Transverse colon (tissue), 4 donors: ENCODE measurements around the gene LMTK2. TPM values are rescaled to one million over a fixed set of nuclear protein-coding genes. Genes with fewer than 3 reads are reported as not detected.
A peak's percentile ranks its signal among the peaks of the same experiment; 100 is the strongest.

Source experiments
- DNase-seq: peaks from one replicate; pipeline ENCODE4 v3.0.0-alpha.2; 2019
- H3K27ac ChIP-seq, 4 donors: fragments of 200-600 bp; sonication (generic); 2 replicates each; pipeline ENCODE4 v1.5.1; 2016 to 2018; ENCODE audit warnings: inconsistent platforms in 4 of 4
- H3K27me3 ChIP-seq: fragments of 200-600 bp; sonication (generic); 2 replicates; pipeline ENCODE4 v1.5.1; 2017; ENCODE audit warnings: inconsistent platforms
- H3K36me3 ChIP-seq, 4 donors: fragments of 200-600 bp; sonication (generic); 2 replicates each; pipeline ENCODE4 v1.5.1; 2017 to 2019; ENCODE audit warnings: inconsistent platforms in 4 of 4
- H3K4me1 ChIP-seq, 4 donors: fragments of 200-600 bp; sonication (generic); 2 replicates each; pipeline ENCODE4 v1.5.1; 2017 to 2020; ENCODE audit warnings: inconsistent platforms in 4 of 4
- H3K4me3 ChIP-seq, 4 donors: fragments of 200-600 bp; sonication (generic); 1 replicate in 1 of 4; 2 replicates in 3 of 4; pipeline versions ENCODE4 v1.5.1 to v1.6.1; 2017 to 2019; ENCODE audit warnings: inconsistent platforms in 4 of 4
- H3K9me3 ChIP-seq, 2 donors: fragments of 200-600 bp; sonication (generic); 2 replicates each; pipeline ENCODE4 v1.5.1; 2017 to 2019; ENCODE audit warnings: inconsistent platforms in 2 of 2
- EP300 ChIP-seq: sonication (generic); formaldehyde crosslinking; IDR thresholded peaks from one replicate; pipeline ENCODE4 v1.6.1; 2017; ENCODE audit warnings: antibody characterized with exemption, low read depth
- POLR2A ChIP-seq: fragments of 450-650 bp; IDR thresholded peaks from one replicate; pipeline ENCODE4 v1.6.1; 2016; ENCODE audit warnings: antibody characterized with exemption, mild to moderate bottlenecking, moderate library complexity
- POLR2AphosphoS5 ChIP-seq, 3 donors: sonication (generic); formaldehyde crosslinking; IDR thresholded peaks; one replicate each; pipeline ENCODE4 v1.6.1; 2016; ENCODE audit warnings: antibody characterized with exemption in 3 of 3
- WGBS, 2 donors: methylation state at CpG; one replicate each; pipeline ENCODE4 v1.1.5; 2018; ENCODE audit warnings: low coverage in 1 of 2; 5-methylcytosine and 5-hydroxymethylcytosine counted together
- in situ Hi-C, 4 donors: fragments of 200-750 bp; cut with MboI; loops; one replicate each; pipeline versions ENCODE4 v1.15.0 to v1.15.1; 2017; ENCODE audit warnings: low sequenced_read_pairs in 3 of 4, low pct_ligation_motif_present in 1 of 4, low pct_unique_long_range_greater_than_20kb in 1 of 4
- intact Hi-C: fragments of 100-400 bp; cut with DNase I; formaldehyde crosslinking; loops from one replicate; pipeline ENCODE4 v1.15.1; 2023; ENCODE audit warnings: low total_unique reads
- total RNA-seq, 4 donors: library from RNA; depleted of rRNA; stranded (reverse); fragments of >200 nt; gene quantifications; one replicate each; pipeline ENCODE4 v1.1.0, GENCODE V29; 2016
- TF ChIP-seq, protein P1 (sequence below), 5 experiments: fragments of 200-600 bp in 3 of 5; fragments of 450-650 bp in 2 of 5; sonication (generic) in 3 of 5; IDR thresholded peaks; 1 replicate in 2 of 5; 2 replicates in 3 of 5; pipeline ENCODE4 v1.5.1; 2016 to 2017; ENCODE audit warnings: antibody characterized with exemption in 5 of 5, inconsistent platforms in 3 of 5, mild to moderate bottlenecking in 2 of 5, moderate library complexity in 1 of 5

Gene LMTK2
- total RNA-seq, 4 donors from 2014 or later, result 51.6 to 106 (median 62.2) TPM

GRCh38 chr7:98186452-98187137 lies 79.9 kb downstream of the LMTK2 start:
- no peak for TF ChIP-seq EP300
- Histone ChIP-seq H3K27ac (peak overlapping the region in 3 of 4 donors; percentile 11 to 48 (median 23)), H3K4me3 (no peak overlapping the region), H3K9me3 (no peaks in the 10 kb centered on the region), H3K27me3 (no peaks in the 10 kb centered on the region), H3K36me3 (peaks cover 0 to 2% (median under 1%) of the 10 kb centered on the region in 4 donors), H3K4me1 (no peaks in the 10 kb centered on the region)
- 60 to 76% methylated on average over 7 to 9 of the region's 9 CpGs for WGBS, 2 donors
- DNase-seq, result no peak
- intact Hi-C loops (no loop called here), in situ Hi-C loops (no loop called here)

- H3K27ac ChIP-seq, result peak overlapping the region in 1 of 4 donors; percentile 48
- TF ChIP-seq, protein P1, sequence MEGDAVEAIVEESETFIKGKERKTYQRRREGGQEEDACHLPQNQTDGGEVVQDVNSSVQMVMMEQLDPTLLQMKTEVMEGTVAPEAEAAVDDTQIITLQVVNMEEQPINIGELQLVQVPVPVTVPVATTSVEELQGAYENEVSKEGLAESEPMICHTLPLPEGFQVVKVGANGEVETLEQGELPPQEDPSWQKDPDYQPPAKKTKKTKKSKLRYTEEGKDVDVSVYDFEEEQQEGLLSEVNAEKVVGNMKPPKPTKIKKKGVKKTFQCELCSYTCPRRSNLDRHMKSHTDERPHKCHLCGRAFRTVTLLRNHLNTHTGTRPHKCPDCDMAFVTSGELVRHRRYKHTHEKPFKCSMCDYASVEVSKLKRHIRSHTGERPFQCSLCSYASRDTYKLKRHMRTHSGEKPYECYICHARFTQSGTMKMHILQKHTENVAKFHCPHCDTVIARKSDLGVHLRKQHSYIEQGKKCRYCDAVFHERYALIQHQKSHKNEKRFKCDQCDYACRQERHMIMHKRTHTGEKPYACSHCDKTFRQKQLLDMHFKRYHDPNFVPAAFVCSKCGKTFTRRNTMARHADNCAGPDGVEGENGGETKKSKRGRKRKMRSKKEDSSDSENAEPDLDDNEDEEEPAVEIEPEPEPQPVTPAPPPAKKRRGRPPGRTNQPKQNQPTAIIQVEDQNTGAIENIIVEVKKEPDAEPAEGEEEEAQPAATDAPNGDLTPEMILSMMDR (IDR thresholded peaks at IDR 0.05), result no peak
- TF ChIP-seq POLR2AphosphoS5 (IDR thresholded peaks at IDR 0.05), result no peak
- TF ChIP-seq POLR2A, result no peak
- no peak for TF ChIP-seq EP300
- no peaks in the 10 kb centered on the region for H3K27me3 ChIP-seq
- no peaks in the 10 kb centered on the region for H3K4me1 ChIP-seq
- in situ Hi-C loops (no loop called here), intact Hi-C loops (no loop called here)
- no peaks in the 10 kb centered on the region for H3K9me3 ChIP-seq
- peaks cover 0 to 6% (median 2%) of the 10 kb centered on the region in 4 donors for H3K36me3 ChIP-seq
- 42 to 44% methylated on average over 1 of the region's 1 CpG for WGBS, 2 donors
- DNase-seq, result no peak
- no peak overlapping the region for H3K4me3 ChIP-seq
These were observed 80.5 kb downstream of the LMTK2 start for GRCh38 chr7:98187138-98187502.

- in situ Hi-C loops, result no loop called here
- H3K4me3 ChIP-seq, result no peak overlapping the region
- intact Hi-C loops, result no loop called here
- no peak overlapping the region for H3K27ac ChIP-seq
- no peaks in the 10 kb centered on the region for H3K4me1 ChIP-seq
- no peaks in the 10 kb centered on the region for H3K27me3 ChIP-seq
- TF ChIP-seq EP300 (no peak), POLR2AphosphoS5 (IDR thresholded peaks at IDR 0.05) (no peak), POLR2A (no peak)
- TF ChIP-seq, protein P1 (IDR thresholded peaks at IDR 0.05), result no peak
- H3K9me3 ChIP-seq, result no peaks in the 10 kb centered on the region
- no peak for DNase-seq
- 83 to 95% methylated on average over 1 to 11 of the region's 11 CpGs for WGBS, 2 donors
- peaks cover 0 to 27% (median 12%) of the 10 kb centered on the region in 4 donors for H3K36me3 ChIP-seq
These were observed 82.9 kb downstream of the LMTK2 start for GRCh38 chr7:98189559-98189958.

GRCh38 chr7:98191668-98192431 lies 85.2 kb downstream of the LMTK2 start:
- in situ Hi-C loops, result no loop called here
- H3K4me3 ChIP-seq, result no peak overlapping the region
- no peak for DNase-seq
- no peaks in the 10 kb centered on the region for H3K9me3 ChIP-seq
- TF ChIP-seq, protein P1 (IDR thresholded peaks at IDR 0.05), result no peak
- TF ChIP-seq POLR2AphosphoS5 (IDR thresholded peaks at IDR 0.05), result no peak
- no peak for TF ChIP-seq EP300
- no peak for TF ChIP-seq POLR2A
- peaks cover 0 to 35% (median 15%) of the 10 kb centered on the region in 4 donors for H3K36me3 ChIP-seq
- no peaks in the 10 kb centered on the region for H3K27me3 ChIP-seq
- H3K27ac ChIP-seq, result no peak overlapping the region
- WGBS, 2 donors, result 96% methylated on average over 17 to 32 of the region's 32 CpGs
- H3K4me1 ChIP-seq, result no peaks in the 10 kb centered on the region
- intact Hi-C loops, result no loop called here
